GM15510 (cell line): ENCODE measurements around the gene EPB41L1.

Source experiments
- POLR2A ChIP-seq: IDR thresholded peaks from 3 replicates; pipeline ENCODE4 v1.6.1; 2011; ENCODE audit warnings: borderline replicate concordance; ENCODE audit not compliant: insufficient read length; ENCODE audit errors: extremely low read depth

Gene EPB41L1

DNA sequence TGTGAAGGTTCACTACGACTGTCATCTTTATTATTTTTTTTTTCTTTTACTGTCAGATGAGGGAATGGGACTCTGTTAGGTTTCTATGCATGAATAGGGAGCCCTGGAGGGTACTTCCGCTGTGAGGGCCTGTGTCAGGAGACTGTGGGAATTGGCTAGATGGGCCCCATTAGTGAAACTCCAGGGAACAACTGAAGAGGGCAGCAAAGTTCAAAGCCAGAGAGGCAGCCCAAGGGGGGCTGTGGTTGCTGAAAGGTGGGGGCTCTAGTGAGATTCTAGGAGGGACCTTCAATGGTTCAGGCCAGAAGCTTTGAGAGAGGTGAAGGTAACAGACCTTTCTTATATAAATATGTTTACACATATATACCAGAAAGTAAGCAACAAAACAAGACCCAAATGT lies 13.2 kb upstream of the EPB41L1 start:
- no peak for TF ChIP-seq POLR2A

DNA sequence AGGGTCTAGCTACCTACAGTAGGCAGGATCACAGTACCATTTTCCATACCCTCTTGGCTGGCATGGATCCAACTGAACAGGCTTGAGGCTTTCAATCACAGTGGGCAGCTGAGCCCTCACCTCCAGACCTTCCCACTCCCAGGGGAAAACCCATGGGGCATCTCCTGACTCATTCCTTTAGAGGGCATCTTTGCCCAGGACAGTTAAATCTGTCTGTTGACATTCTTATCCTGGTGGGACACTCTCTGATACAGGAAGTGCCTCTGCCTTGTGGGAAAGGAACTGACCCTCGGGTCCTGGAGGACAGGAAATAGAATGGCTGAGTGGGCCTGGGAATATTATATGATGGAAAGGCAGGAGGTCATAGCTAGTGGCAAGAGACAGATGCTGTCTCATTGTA lies 10.2 kb upstream of the EPB41L1 start:
- no peak for TF ChIP-seq POLR2A

DNA sequence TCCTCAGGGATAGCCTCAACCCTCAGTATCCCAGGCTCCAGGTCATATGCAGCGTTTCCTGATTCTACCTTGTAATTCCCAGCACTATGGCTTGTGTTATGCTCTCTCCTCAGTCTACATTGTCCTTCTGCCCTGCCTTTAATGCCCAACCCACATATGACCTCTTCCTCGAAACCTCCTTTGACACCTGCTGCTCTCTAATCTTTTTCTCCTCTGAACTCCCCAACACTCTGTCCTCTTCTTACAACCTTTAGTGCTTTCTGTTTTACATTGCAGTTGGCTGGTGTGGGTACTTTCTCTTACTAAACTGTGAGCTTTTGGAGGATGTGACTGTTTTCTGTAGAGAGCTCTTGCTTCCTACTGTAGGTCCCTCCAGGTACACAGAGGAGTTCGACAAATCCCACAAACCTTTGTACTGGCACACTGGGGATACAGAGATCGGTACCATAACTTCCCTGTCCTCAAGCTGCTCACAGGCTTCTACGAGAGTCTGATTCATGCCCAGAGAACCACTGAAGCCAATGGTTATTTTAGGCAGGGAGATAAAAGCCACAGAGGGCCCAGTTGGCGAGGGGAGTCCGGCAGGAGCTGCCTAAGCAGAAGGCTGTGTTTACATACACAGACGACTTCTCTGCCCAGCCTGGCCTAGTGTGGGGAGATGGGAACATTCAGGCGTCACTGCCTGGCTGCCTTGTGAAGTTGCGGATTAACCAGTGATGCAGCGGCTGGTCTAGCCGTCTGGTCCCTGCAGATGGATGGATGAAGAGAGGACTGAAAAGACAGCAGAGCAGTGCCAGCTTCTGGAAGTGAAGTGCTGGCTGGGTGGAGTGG lies 8.4 kb upstream of the EPB41L1 start:
- no peak for TF ChIP-seq POLR2A

DNA sequence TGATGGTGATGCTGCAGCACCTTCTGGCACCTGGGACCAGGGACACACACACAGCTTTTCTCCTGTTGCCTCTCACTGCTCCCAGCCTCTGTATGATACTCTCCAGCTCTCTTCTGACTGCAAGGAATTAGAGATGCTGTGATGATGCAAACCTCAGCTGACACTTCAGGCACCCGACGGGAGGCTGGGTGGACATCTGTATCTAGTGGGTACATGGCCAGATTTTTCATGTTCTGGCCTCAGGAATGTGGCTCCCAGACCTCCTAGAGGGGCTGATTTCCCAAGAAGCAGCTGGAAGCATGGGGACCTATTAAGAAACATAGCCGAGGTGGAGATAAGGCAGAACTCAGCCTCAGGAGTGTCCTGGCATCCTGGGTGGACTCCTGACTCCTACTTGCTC lies 6.8 kb upstream of the EPB41L1 start:
- no peak for TF ChIP-seq POLR2A

DNA sequence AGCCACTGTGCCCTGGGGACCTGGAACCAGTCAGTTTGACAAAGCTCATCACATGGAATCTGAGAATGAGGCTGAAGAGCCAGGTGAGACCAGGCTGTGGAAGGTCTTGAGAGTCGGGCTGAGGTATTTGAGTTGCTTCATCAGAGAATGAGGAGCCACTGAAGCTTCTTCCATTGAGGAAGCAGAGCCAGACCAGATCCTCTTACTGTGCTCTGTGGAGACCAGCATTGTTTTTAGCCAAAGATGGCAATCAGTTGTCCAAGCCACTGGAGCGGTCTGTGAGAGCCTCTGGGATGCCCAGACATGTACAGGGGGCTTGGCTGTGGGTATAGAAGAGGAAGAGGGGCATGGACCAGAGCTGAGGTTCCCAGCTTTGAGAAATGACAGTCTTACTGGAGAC lies 6.1 kb upstream of the EPB41L1 start:
- TF ChIP-seq POLR2A = no peak

DNA sequence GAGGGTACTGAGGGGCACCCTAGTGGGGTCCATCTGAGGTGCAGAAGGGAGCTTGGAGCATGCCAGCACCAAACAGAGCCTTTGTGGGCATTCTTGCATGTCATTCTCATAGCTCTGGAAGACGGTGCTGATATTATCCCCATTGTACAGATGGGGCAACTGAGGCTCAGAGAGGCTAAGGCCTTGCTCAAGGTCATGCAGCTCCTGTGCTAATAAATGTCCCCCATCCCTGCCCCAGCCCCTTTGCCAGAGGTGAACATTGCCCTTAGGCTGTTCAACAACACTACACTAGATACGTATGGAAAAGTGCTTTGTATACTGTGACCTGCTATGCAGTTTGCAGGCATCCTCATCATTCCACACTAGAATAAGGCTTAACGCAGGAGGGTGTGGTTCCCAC lies 5.5 kb upstream of the EPB41L1 start:
- no peak for TF ChIP-seq POLR2A

DNA sequence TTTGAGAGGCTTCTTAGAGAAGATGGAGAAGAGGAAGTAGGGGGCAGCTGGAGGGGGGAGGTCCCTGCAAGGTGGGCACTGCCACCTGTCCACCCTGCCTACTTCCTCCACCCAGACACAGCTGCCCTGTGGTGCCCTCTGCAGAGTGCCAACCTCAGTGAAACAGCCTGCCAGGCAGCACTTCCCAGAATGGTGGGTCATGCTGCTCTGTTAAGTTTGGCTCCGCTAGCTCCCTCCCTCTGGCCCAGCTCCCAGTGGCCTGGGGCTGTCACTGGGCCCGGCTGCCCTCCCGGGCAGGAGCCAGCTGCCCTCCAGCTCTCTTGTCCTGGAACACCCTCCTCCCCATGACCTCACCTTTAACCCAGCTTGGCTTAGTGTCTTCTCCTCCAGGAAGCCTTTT lies 5.1 kb upstream of the EPB41L1 start:
- no peak for TF ChIP-seq POLR2A

DNA sequence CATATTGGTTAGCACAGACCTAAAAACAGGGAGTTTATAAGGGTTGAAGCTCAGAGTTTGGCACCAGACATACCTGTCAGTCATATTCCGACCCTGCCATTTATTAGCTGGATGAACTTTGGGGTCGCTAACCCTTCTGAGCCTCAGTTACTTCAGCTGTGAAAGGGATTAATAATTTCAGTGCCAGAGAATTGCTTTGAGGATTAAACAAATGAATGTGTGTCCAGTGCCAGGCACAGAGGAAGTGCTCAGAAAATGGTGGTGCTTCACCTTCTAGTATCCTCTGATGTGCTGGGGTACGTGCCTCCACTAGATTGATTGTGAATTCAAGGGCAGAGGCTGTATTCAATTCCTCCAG lies 4.1 kb upstream of the EPB41L1 start:
- TF ChIP-seq POLR2A = no peak

DNA sequence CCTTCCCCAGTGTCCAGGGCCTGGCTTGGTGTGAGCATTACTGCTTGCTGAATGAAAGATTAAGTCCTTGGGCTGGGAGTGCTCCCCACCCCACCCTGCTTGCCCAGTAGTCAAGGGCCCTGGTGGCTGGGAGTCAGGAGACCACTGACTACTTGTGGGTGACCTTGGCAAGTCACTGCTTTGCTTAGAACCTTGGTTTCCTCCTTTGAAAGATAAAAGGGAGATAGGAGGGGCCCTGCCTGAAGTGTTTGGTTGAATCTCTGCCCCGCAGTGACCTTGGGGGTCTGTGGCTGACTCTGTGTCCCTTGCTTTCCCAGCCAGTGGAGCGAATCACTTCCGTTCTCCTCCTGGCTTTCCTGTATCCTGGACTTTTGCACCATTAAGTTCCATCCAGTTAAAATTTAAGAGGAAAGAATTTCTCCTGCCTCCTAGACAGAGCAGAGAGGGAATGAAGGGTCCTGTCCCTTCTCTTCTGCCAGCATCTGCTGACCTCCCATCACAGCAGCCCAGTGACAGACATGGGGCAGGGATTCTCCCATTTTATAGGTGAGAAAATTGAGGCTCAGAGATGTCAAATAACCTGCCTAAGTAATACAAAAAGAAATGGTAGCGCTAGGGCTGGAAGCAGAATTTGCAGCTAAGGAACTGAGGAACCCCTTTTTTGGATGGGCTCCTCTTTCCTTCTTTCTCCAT lies 3.5 kb upstream of the EPB41L1 start:
- TF ChIP-seq POLR2A = no peak

DNA sequence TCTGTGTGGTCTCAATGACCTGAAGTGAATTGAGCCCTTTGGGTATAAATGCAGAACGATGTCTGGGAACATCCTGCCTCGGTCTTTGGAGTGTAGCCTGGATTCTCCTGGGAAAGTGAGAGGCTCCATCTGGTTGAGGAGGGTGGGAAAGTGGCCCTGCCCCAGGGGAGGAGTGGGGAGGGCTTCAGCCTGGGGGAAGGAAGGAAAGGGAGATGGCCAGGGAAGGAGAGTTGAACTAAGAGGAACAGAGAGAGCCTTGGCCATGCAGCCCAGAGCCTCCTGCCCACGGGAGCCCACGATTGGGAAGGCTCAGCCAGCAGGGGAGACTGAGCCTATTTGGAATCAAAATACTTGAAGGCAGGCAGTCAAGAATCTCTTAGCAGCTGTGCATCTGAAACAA lies 2.3 kb upstream of the EPB41L1 start:
- no peak for TF ChIP-seq POLR2A

DNA sequence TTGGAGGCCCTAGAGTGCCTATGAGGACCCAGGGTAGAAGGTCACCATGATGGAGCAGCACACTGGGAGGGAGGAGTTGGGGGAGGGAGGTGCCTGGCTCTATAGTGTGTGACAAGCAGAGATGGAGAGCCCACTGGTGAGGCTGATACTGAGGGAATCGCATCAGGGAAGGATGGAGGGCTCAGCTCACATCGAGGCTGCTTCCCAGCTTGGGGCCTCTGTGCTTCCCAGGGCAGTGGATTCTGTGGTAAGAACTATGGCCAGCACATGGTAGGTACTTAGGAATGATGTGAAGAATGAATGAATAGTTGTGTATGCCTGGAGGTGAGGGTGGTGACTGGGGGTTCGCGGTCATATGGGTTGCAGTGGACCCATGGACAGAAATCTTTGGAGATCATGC lies 1.3 kb upstream of the EPB41L1 start:
- no peak for TF ChIP-seq POLR2A

DNA sequence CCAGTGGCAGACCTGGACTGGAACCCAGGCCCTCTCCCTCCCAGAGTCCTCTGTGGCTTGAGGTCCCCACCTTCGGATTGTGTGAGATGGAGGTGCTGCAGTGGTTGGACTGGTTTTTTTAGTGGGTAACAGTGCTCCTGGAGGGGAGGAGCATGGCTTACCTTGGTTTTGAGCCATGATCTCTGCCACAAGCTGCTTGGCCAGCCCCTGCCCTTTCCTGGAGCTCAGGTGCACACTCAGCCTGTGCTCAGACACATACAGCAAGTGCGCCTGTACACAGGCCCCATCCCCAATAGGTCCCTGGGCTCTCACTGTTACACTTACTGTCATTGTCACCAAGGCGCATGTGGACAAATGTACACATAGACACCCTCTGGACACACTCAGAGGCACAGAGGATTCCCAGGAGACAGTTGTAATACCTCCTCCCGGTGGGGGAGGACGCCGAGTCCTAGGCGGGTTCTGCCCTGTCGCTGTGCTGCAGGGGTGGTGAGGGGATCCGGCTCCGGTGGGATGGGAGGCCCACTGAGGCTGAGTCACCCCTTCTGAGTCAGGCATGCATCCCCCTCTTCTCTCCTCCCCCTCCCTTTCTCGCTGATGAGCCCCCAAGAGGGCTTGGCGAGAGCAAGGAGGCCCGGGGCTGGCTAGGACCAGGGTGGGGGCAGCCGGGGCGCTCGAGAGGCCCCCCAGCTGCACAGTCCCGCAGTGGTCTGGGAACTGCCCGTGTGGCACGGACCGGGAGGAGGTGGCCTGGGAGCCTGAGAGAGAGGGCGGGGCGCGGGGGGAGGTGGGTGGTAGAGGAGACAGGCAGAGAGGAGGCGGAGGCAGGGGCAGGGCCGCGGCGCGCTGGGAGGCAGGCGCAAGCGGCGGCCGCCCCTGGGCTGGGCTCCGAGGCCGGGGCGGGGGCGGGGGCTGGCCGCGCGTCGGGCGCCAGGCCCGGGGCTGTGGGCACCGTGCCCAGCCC lies 522 bp upstream of the EPB41L1 start:
- no peak for TF ChIP-seq POLR2A

DNA sequence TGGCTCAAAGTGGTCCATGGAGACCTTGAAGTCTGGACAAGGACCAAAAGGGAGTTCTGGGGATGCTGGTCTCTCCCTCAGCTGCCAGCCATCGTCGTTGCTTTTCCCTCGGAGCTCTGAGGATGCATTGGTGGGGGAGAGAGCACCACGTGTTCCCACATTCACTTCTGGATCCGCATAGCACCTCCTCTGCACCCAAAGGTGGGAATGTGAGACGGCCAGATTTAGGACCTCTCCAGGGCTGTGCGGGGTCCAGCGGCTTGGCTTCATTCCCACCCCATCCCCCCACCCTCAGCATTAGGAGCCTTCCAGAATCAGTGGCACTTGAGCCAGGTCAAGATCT lies 1.1 kb downstream of the EPB41L1 start:
- TF ChIP-seq POLR2A = no peak

DNA sequence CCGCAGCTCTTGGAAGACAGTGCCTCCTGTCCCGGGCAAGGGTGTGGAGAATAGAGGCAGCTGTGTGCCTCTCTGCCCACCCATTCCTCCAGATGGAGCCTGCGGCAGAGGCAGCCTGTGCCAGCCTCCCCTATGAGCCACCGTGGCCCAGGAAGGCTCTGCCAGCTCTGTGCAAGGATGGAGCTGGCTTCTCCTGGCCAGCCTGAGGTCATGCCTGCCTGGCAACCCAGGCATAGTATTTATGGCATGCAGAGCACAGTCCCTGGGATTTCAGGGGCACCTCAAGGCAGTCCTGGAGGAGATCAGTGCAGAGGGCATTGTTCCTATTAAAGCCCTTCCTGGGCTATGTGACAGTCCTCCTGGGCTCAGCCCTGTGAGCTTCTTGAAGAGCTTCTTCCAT lies 1.5 kb downstream of the EPB41L1 start:
- no peak for TF ChIP-seq POLR2A

DNA sequence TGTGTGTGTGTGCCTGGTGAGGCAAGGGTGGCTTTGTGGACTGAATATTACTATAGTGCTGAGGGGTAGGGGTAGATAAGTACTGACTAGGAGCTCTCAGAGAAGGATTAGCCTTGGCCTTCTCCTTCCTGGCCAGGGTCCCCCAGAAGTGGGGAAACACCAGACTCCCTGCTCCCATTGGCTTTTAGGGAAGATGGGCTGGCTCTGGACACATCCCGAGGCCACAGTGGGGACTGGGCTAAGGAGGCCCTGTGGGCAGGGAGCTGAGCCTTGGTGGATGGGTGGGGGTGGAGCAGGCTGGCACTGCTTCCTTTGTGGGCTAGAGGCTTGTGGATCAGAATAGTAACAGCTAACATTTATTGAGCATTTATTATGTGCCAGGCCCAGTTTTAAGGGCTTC lies 3.1 kb downstream of the EPB41L1 start:
- no peak for TF ChIP-seq POLR2A
